HG02885 (cell line): ENCODE results near the gene KIAA0513.
"Not testable (repeated sequence)": the region's sequence is repeated elsewhere in the genome, so short reads cannot be mapped to it uniquely, and the experiment has no call there.

ENCODE experiments used
- ATAC-seq: cut with Tn5 transposase; IDR thresholded peaks from one replicate; pipeline ENCODE4 v1.9.1; 2021; ENCODE audit warnings: mild to moderate bottlenecking; ENCODE audit not compliant: unreplicated experiment, poor library complexity

The KIAA0513 gene

DNA sequence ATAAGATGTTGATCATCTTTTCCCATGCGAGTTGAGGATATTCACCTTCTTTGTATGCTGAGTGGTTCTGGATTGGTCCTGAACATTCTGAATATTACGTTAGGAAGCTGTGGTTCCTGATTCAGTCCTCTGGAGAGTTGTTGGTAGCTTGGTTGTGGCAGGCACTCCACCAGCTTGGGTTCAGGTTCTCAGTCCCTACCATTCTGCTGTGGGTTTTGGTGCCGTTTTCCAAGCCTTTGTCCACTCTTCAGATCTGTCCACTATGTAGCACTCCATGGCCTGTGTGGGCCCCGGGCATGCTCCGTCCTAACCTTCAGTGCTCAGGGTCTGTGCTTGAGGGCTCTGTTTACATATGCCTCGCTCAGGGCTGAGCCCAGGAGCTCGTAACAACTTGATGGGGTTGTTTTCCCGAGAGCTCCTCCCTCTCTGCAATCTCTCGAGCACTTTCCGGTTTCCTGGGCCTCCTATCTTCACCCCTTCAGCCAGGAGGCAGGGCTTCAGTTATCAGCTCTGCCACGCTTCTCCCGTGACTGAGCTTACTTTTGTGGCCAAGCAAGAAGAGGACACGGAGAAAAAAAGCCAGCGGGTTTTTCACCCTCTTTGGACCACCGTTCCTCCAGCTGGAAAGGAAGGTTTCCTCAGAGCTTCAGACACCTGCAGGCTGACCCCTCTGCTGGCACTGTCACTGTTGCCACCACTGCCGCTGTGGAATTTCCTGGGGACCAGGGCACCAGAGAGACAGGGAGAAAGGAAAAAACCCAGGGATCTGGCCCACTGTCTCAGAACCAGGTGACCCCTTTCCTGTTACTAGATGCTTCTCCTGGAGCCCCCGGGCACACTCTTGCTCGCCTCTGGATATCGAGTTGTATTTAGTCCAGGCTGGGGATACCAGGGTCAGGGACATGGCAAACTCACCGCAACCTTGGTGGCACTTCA lies 19.6 kb downstream of the KIAA0513 start:
- no peak for ATAC-seq

DNA sequence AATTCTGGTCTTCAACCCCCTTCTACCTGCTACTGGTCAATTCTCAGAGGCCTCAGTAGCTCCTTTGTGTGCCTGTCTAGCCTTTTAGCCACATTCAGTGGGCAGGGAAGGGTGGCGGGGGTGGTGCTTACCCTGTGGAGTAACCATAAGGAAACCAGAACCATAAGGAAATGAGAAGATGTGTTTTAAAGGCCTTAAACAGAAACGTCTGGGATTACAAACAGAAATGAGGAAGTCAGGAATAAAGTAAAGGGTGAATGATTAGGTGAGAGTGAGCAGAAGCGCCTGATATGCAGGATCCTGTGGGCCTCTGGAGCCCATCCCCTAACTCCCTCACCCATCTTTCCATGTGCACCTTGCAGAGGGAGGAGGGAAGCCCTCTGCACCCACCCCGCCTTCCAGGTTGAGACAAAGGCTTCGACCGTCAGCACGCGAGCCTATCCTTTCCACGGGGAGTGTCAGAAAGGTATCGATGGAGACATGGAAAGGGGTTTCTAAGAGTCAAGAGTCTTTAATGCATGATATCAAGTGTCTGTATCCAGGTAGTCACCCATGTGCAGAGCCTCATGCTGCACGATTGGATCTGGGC lies 20.4 kb downstream of the KIAA0513 start:
- no peak for ATAC-seq

DNA sequence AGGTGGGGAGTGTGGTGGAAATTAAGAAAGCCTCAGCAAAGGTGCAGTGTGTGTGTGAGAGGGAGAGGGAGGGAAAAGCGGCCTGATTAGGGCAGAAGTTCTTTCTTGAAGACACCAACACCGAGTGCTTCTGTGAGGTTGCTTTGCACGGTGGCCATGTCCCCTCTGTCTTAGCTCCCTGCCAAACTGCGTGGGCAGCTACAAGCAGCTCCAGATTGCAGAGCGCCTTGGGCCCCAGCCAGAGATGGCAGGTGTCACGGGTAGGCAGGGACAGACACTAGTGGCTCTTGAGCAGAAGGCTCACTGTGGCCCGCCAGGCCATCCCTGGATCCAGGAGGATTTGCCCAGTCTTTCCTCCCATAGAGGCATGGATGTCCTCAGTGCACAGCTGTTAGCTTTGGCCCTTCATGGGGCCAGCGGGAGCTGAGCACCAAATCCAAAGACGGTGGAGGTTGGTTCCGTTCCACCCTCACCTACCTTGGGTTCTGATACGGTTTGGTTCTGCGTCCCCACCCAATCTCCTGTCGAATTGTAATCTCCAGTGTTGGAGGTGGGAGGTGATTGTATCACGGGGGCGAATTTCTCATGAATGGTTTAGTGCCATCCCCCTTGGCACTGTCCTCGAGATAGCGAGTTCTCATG lies 21.4 kb downstream of the KIAA0513 start:
- ATAC-seq: no peak

DNA sequence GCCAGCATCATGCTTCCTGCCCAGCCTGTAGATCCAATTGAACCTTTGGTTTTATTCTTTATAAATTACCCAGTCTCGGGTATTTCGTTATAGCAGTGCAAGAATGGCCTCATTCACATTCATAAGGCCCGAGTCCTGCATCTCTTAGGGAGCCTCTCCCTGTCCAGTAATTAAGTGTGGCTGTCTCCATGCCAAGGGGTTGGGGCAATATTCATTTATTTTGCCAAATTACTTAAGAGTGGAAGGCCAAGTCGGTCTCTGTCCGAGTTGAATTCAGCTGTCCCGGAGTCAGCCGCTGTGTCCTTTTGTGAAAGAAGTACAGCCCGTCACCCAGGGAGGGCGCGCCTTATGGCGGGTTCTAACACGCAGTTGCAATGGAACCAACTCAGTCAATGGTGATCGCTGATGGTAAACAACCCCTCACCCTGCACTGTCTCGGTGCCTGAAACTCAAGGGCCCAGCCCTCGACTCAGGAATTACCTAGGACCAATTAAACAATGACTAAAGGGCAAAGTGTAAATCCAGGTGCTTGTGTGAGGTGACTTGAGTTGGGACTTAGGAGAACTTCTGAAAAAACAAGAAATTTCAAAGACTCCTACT lies 22.2 kb downstream of the KIAA0513 start:
- no peak for ATAC-seq

DNA sequence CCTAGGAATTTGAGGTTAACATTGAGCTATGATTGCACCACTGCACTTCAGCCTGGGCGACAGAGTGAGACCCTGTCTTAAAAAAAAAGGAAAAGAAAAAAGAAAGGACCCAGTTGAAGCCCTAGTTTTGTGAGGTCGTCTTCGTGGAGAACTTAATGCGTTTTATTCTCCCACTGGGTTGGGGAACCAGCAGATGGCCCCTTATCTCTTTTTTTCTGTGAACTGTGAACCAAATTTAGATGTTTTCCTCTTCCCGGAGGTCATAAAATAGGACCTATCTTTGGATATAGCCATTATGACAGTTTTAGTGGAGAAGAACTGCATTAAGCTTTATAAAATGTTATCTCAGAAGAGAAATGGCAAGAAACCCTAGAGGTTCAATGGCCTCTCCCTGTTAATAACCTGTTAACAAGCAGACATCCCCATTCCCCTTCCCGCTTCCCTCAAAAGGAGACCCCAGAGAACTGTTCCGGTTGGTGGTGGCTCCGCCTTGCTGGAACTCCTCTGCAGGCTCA lies 23.5 kb downstream of the KIAA0513 start:
- ATAC-seq: no peak

DNA sequence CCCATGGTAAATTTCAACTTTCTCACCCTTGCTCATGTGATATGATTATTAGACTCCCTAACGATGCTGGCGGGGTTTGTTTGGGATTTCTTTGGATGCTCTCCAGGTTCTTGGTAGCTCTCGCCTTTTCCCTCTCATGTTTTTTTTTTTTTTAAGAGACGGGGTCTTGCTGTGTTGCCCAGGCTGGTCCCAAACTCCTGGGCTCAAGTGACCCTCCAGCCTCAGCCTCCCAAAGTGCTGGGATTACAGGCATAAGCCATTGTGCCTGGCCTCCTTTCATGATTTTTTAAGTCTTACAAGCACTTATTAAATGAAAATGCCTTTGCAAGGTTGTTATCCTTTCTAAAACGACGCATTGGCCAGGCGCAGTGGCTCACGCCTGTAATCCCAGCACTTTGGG lies 24.1 kb downstream of the KIAA0513 start:
- ATAC-seq: no peak

DNA sequence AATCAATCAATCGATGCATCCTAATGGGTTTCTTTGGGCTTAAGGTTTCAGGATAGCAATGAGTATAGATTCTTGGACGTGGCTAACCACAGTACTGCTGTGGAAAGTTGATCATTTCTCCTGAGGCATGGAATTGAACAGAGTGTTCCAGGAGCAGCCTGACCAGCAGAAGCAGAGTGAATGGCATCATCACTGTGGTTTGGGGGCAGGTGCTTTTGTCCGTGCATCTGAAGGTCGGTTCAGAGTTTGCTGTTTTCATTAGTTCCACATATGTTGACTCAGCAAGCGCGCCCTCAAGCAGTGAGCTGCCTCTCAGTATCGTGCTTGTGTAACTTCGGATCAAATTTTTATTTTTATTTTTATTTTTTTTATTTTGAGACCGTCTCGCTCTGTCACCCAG lies 24.9 kb downstream of the KIAA0513 start:
- no peak for ATAC-seq

DNA sequence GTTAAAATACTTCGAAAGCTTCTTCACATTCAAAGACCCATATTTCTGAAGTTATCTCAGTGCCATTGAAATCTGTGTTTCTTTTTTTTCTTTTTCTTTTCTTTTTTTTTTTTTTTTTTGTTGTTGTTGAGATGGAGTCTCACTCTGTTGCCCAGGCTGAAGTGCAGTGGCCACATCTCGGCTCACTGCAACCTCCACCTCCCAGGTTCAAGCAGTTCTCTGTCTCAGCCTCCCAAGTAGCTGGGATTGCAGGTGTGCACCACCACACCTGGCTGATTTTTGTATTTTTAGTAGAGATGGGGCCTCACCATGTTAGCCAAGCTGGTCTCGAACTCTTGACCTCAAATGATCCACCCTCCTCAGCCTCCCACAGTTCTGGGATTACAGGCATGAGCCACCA lies 26.7 kb downstream of the KIAA0513 start:
- not testable (repeated sequence) for ATAC-seq

DNA sequence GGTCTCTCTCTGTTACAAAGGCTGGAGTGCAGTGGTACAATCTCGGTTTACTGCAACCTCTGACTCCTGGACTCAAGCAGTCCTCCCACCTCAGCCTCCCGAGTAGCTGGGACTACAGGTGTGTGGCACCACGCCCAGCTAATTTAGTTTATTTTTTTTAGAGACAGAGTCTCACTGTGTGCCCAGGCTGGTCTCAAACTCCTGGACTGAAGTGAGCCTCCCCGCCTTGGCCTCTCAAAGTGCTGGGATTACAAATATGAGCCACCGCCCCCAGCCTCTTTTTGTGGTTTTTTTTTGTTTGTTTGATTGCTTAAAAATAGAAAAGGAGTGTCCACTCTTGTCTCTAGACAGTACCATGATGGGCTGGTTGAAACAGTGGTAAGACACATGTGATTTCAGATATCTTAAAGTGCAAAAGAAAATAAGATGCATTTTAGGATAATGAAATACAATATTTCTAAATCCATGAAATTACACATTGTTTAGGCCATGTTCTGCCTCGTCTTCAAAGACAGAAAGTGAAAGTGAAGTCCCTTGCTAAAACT lies 27.4 kb downstream of the KIAA0513 start:
- no peak for ATAC-seq

DNA sequence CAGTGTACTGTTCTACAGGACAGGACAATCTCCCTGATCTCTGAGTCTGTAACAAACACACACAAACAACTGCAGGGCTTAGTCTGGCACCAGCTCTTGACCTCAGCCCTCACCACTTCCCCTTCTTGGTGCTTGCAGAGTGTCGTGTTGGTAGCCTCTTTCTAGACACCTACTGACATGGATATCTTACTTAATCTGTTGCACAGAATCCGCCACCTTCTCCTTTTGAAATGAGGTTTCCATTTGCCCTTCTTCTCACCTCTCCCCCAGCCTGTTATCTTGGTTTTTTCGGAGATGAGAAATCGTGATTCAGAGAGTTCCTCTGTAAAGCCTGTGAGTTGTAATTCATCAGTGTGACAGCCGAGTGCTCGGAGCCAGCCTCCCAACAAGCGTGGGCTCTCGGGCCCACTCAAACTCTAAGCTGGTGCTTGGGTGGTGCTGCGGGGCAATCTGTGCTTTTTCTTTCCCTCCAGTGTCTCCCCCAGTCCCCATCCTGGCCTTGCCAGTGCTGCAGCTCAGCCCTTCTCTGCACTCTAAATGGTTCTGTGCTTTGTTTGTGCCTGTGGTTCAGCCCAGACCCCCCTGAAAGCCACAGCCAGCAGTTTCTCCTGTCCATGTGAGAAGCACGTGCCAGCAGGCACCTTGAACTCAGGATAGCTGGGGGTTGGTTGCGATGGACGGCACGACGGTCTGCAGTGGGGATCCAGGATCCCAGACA lies 28.1 kb downstream of the KIAA0513 start:
- ATAC-seq: peak; percentile 89

DNA sequence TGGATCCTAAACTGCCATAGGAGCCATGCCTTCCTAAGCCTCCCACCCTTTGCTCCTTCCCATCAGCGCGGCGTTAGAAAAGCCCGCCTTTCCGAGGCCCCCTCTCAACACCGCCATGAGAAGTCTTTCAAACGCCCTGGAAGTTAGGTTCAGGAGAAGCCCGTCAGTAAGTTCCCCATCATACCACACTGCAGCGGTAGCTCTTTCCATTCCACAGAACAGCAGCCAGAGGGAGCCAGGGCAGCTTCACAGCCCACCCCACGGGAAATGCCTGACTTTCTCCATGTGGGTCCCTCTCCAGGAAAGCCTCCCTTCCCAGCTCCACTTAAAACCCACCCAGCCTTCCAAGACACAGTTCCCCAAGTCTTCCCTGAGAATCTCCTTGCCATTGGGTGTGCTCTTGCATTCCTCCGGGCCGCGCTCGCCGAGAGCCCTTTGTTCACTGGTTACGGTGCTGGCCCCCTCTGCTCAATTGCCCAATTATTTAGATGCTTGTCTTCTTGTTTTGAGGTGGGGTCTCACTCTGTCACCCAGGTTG lies 28.7 kb downstream of the KIAA0513 start:
- no peak for ATAC-seq

DNA sequence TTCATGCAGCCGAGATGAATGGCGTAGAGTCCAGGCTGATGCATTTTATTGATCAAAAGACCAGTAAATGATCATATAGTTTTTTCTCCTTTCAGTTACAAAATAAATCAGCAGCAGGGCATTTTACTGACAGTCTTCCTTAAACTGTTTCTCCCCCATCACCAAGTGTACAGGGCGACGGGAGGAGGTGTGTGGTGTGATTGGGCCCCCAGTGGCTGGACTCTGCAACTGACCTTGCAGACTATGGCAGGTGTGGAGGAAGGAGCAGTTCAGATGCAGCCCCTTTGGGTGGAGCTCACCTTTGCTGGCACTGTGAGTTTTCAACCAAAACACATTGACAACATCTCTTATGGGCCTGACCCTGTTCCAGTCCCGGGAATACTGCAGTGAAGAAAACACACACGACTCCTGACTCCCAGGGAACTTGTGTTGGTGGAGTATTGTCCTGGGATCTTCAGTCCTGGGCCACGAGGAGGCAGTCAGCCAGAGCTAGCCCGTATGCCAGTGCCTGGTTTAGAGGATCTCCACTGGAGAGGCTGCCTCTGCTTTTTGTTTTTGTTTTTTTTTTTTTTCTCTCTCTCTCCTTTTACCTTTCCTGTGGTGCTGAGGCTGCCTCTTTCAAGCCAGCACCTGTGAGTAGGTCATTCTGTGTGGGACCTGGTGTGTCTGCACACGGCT lies 29.8 kb downstream of the KIAA0513 start:
- no peak for ATAC-seq

DNA sequence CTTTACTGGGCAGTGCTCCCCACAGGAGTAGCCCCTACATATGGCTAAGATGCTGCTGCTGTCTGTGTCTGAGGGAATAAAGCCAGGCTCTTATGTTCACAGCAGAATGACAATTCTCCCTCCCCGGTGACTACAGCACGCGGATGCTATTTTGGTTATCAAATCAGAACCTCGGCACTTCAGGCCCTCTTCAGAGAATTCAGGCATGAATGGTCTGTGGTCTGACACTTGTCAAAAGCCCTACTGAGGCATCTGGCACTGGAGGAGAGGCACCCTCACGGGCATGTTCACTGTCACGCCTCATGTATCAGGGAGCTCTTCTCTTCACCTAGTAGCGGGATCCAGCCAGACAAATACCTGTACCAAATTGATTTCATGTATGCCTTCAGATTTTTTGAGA lies 30.4 kb downstream of the KIAA0513 start:
- ATAC-seq: no peak

DNA sequence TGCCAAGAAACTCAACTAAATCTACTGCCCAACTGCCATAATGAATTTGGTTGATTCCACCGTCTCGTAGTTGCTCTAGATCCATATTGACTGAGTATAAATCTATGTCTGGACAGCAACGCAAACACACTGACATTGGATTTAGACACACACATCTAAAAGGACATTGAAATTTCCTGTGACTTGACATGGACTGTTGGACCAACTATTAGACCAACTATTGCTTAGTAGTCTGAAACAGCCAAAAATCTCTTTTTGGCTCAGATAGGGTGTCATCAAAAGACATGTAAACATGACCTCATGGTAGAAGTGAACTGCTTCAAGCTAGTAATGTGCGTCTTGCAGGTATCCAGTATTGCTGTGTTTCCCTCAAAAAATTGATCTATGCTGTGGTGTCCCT lies 31.3 kb downstream of the KIAA0513 start:
- ATAC-seq: no peak

DNA sequence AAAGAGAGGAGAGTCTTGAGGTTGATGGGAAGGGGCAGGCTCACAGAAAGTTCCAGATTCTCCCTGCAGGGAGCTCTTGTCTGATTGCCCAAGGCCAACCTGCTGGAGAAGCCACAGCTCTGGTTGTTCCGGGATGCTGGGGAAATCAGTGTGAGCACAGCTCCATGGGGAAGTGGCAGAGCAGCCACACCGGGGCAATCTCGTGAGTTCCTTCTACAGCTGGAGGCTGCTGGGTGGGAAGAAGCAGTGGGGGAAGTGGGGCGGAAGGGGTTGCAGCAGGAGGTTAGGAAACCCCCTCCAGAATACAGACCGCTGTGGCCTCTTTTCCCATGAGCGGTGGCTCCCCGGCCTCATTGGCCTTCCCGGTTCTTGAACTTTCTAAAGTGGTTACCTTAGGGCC lies 34.0 kb downstream of the KIAA0513 start:
- no peak for ATAC-seq

DNA sequence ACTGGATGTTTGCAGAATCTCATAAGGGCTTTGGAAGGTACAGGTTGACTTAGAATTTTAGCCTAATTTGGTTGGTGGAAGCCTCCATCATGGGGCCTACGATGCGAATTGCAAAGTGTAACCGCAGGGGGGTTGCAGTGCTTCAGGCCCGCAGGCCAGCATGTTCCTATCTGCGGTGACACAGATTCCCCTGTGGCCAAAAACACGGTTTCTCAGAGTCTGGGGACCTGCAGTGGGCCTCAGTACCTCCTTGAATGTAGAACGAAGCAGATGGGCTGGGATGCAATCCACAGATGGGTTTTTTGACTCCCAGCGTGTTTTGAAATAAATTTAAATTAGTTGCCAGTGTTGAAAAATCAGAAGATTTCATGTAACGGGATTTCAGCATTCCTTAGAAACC lies 34.7 kb downstream of the KIAA0513 start:
- ATAC-seq: no peak

DNA sequence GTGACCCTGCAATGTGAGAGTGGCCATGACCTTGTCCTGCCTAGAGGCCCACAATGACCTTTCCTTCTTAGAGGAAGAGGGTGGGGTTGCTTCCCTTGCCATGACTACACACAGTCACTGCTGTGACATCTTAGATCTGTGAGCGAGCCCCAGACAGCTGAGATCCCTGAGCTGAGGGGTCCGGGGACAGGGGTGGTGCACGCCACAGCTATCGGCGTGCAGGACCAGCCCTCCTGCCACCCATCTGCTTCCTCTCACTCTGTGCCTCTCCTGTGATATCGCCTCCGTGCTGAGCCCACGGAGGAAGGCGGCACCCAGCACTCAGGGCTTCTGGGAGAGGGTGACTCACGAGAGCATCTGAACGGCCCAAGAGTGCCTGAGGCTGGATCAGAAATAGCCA lies 35.2 kb downstream of the KIAA0513 start:
- no peak for ATAC-seq

DNA sequence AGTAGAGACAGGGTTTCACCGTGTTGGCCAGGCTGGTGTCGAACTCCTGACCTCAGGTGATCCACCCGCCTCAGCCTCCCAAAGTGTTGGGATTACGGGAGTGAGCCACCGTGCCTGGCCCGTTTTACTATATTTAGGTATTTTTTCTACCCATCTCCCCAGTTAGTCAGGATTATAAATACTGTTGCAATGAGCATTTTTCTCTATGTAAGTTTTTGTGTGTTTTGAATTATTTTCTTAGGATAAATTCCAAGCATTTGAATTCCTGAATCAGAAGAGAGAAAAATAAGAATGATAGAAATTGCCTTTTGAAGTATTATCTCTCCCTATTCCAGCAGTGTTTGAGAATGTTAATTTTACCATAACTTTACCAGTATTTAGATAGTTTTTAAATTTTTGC lies 36.6 kb downstream of the KIAA0513 start:
- ATAC-seq: no peak

DNA sequence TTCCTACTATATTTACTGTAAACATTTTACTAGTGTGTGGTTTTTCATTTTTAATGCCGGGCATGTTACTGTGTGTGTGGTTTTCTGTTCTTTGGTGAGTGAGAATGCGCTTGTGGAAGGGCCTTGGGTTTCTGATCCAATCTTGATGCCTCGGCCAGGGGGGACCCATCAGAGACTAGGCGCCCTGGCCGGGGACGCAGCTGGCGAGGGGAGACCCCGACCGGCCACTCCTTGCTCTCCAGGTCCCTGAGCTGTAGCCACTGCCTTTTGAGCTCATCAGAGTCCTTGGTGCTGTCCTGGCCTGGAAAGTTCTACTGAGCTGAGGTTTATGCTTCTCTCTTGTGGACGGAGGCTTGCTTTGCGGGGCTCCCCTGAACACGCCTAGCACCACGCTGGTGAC lies 37.5 kb downstream of the KIAA0513 start:
- no peak for ATAC-seq
